ENCODE results near the gene KIRREL3.

Gene KIRREL3

GRCh38 chr11:126511475-126512115, 489.0 kb downstream of the KIRREL3 start:
- no peak overlapping the region for H3K27ac ChIP-seq (replicated peaks; ENCODE audit: low read length)
- H2BK5ac ChIP-seq (ENCODE audit: low read length) = no peak overlapping the region
- H2BK15ac ChIP-seq (ENCODE audit: low read length) = no peak overlapping the region
- H3K18ac ChIP-seq (ENCODE audit: low read length) = peak overlapping the region; percentile 55
- H4K8ac ChIP-seq (ENCODE audit: low read depth, low read length) = no peak overlapping the region
- H3K36me3 ChIP-seq (replicated peaks in 1 of 2; ENCODE audit: control insufficient read depth in 2 of 2, insufficient read depth in 2 of 2, low read length in 2 of 2) = no peaks in the 10 kb centered on the region
- H3K4me3 ChIP-seq (ENCODE audit: low read length in 2 of 2) = no peak overlapping the region
- DNase-seq (ENCODE audit: low spot score) = no peak
- no peak overlapping the region for H2AFZ ChIP-seq (ENCODE audit: low read length)
- peaks cover 0 to 7% (median 0%) of the 10 kb centered on the region in 3 experiments for H3K27me3 ChIP-seq (ENCODE audit: control insufficient read depth in 3 of 3, insufficient read depth in 3 of 3, low read depth in 1 of 3, low read length in 3 of 3)
- H2BK12ac ChIP-seq (ENCODE audit: low read length) = no peak overlapping the region
- H4K91ac ChIP-seq (ENCODE audit: low read depth, low read length, poor library complexity) = no peak overlapping the region
- H3K9me3 ChIP-seq (replicated peaks in 1 of 2; ENCODE audit: control insufficient read depth in 2 of 2, insufficient read depth in 1 of 2, low read depth in 1 of 2, low read length in 2 of 2) = no peaks in the 10 kb centered on the region
- H3K14ac ChIP-seq (ENCODE audit: low read length) = no peak overlapping the region
- H3K4me2 ChIP-seq (ENCODE audit: insufficient read depth, low read length, poor library complexity, severe bottlenecking) = no peak overlapping the region
- H2AK5ac ChIP-seq (ENCODE audit: low read depth, low read length) = no peak overlapping the region
- H2BK120ac ChIP-seq (ENCODE audit: low read depth, low read length) = no peak overlapping the region
- H3K4me1 ChIP-seq (ENCODE audit: control insufficient read depth in 2 of 2, insufficient read depth in 1 of 2, low read depth in 1 of 2, low read length in 2 of 2) = peaks cover 0 to 4% of the 10 kb centered on the region in 2 donors
- no peak overlapping the region for H3K9ac ChIP-seq (ENCODE audit: low read depth, low read length, poor library complexity)
- no CpG with 5 or more reads among the region's 14 CpGs for WGBS, 2 donors (ENCODE audit: extremely low coverage in 2 of 2, insufficient read length in 2 of 2, insufficient replicate concordance in 1 of 2)
- no peak overlapping the region for H3K23ac ChIP-seq (ENCODE audit: low read depth, low read length, poor library complexity)
- H3K4ac ChIP-seq (ENCODE audit: low read length) = no peak overlapping the region
- no peaks in the 10 kb centered on the region for H3K79me1 ChIP-seq (ENCODE audit: low read depth, low read length)

GRCh38 chr11:126510621-126511370, 489.8 kb downstream of the KIRREL3 start:
- Histone ChIP-seq H2AFZ (ENCODE audit: low read length) (no peak overlapping the region), H4K91ac (ENCODE audit: low read depth, low read length, poor library complexity) (no peak overlapping the region), H3K14ac (ENCODE audit: low read length) (no peak overlapping the region), H2BK5ac (ENCODE audit: low read length) (no peak overlapping the region), H4K8ac (ENCODE audit: low read depth, low read length) (no peak overlapping the region), H2BK12ac (ENCODE audit: low read length) (no peak overlapping the region), H3K27me3 (ENCODE audit: control insufficient read depth in 3 of 3, insufficient read depth in 3 of 3, low read depth in 1 of 3, low read length in 3 of 3) (peaks cover 0 to 7% (median 0%) of the 10 kb centered on the region in 3 experiments), H3K18ac (ENCODE audit: low read length) (no peak overlapping the region), H3K27ac (replicated peaks; ENCODE audit: low read length) (no peak overlapping the region), H3K4me3 (ENCODE audit: low read length in 2 of 2) (no peak overlapping the region), H3K4ac (ENCODE audit: low read length) (no peak overlapping the region), H3K23ac (ENCODE audit: low read depth, low read length, poor library complexity) (no peak overlapping the region), H3K4me1 (ENCODE audit: control insufficient read depth in 2 of 2, insufficient read depth in 1 of 2, low read depth in 1 of 2, low read length in 2 of 2) (peaks cover 0 to 4% of the 10 kb centered on the region in 2 donors), H3K4me2 (ENCODE audit: insufficient read depth, low read length, poor library complexity, severe bottlenecking) (no peak overlapping the region), H3K9me3 (replicated peaks in 1 of 2; ENCODE audit: control insufficient read depth in 2 of 2, insufficient read depth in 1 of 2, low read depth in 1 of 2, low read length in 2 of 2) (no peaks in the 10 kb centered on the region), H2BK15ac (ENCODE audit: low read length) (no peak overlapping the region), H2AK5ac (ENCODE audit: low read depth, low read length) (no peak overlapping the region), H3K79me1 (ENCODE audit: low read depth, low read length) (no peaks in the 10 kb centered on the region), H2BK120ac (ENCODE audit: low read depth, low read length) (no peak overlapping the region), H3K9ac (ENCODE audit: low read depth, low read length, poor library complexity) (no peak overlapping the region), H3K36me3 (replicated peaks in 1 of 2; ENCODE audit: control insufficient read depth in 2 of 2, insufficient read depth in 2 of 2, low read length in 2 of 2) (no peaks in the 10 kb centered on the region)
- WGBS, 2 donors (ENCODE audit: extremely low coverage in 2 of 2, insufficient read length in 2 of 2, insufficient replicate concordance in 1 of 2) = no CpG with 5 or more reads among the region's 5 CpGs
- DNase-seq (ENCODE audit: low spot score) = no peak

GRCh38 chr11:126507646-126508045, 492.9 kb downstream of the KIRREL3 start:
- no peak for DNase-seq (ENCODE audit: low spot score)
- Histone ChIP-seq H3K9me3 (replicated peaks in 1 of 2; ENCODE audit: control insufficient read depth in 2 of 2, insufficient read depth in 1 of 2, low read depth in 1 of 2, low read length in 2 of 2) (no peaks in the 10 kb centered on the region), H4K8ac (ENCODE audit: low read depth, low read length) (no peak overlapping the region), H2AK5ac (ENCODE audit: low read depth, low read length) (no peak overlapping the region), H3K14ac (ENCODE audit: low read length) (no peak overlapping the region), H2BK15ac (ENCODE audit: low read length) (no peak overlapping the region), H3K23ac (ENCODE audit: low read depth, low read length, poor library complexity) (no peak overlapping the region), H4K91ac (ENCODE audit: low read depth, low read length, poor library complexity) (no peak overlapping the region), H3K4me1 (ENCODE audit: control insufficient read depth in 2 of 2, insufficient read depth in 1 of 2, low read depth in 1 of 2, low read length in 2 of 2) (peaks cover 0 to 3% of the 10 kb centered on the region in 2 donors), H3K79me1 (ENCODE audit: low read depth, low read length) (no peaks in the 10 kb centered on the region), H2BK12ac (ENCODE audit: low read length) (no peak overlapping the region), H3K4me2 (ENCODE audit: insufficient read depth, low read length, poor library complexity, severe bottlenecking) (no peak overlapping the region), H2BK120ac (ENCODE audit: low read depth, low read length) (no peak overlapping the region), H3K36me3 (replicated peaks in 1 of 2; ENCODE audit: control insufficient read depth in 2 of 2, insufficient read depth in 2 of 2, low read length in 2 of 2) (no peaks in the 10 kb centered on the region), H3K4me3 (ENCODE audit: low read length in 2 of 2) (no peak overlapping the region), H3K27me3 (ENCODE audit: control insufficient read depth in 3 of 3, insufficient read depth in 3 of 3, low read depth in 1 of 3, low read length in 3 of 3) (peaks cover 0 to 2% (median 0%) of the 10 kb centered on the region in 3 experiments), H3K18ac (ENCODE audit: low read length) (no peak overlapping the region), H2AFZ (ENCODE audit: low read length) (no peak overlapping the region), H3K9ac (ENCODE audit: low read depth, low read length, poor library complexity) (no peak overlapping the region), H3K27ac (replicated peaks; ENCODE audit: low read length) (no peak overlapping the region), H2BK5ac (ENCODE audit: low read length) (no peak overlapping the region), H3K4ac (ENCODE audit: low read length) (no peak overlapping the region)
- WGBS, 2 donors (ENCODE audit: extremely low coverage in 2 of 2, insufficient read length in 2 of 2, insufficient replicate concordance in 1 of 2) = no CpG with 5 or more reads among the region's 8 CpGs

- no peak overlapping the region for H3K4me2 ChIP-seq (ENCODE audit: insufficient read depth, low read length, poor library complexity, severe bottlenecking)
- WGBS, 2 donors (ENCODE audit: extremely low coverage in 2 of 2, insufficient read length in 2 of 2, insufficient replicate concordance in 1 of 2) = no CpG with 5 or more reads among the region's 4 CpGs
Measured at GRCh38 chr11:126506789-126507188, 493.8 kb downstream of the KIRREL3 start.

More at GRCh38 chr11:126506789-126507188, 493.8 kb downstream of the KIRREL3 start:
- Histone ChIP-seq H3K4me1 (ENCODE audit: control insufficient read depth in 2 of 2, insufficient read depth in 1 of 2, low read depth in 1 of 2, low read length in 2 of 2) (peaks cover 0 to 4% of the 10 kb centered on the region in 2 donors), H2BK15ac (ENCODE audit: low read length) (no peak overlapping the region), H3K23ac (ENCODE audit: low read depth, low read length, poor library complexity) (no peak overlapping the region), H3K18ac (ENCODE audit: low read length) (no peak overlapping the region), H3K79me1 (ENCODE audit: low read depth, low read length) (no peaks in the 10 kb centered on the region), H3K9me3 (replicated peaks in 1 of 2; ENCODE audit: control insufficient read depth in 2 of 2, insufficient read depth in 1 of 2, low read depth in 1 of 2, low read length in 2 of 2) (no peaks in the 10 kb centered on the region), H3K27me3 (ENCODE audit: control insufficient read depth in 3 of 3, insufficient read depth in 3 of 3, low read depth in 1 of 3, low read length in 3 of 3) (peaks cover 0 to 7% (median 0%) of the 10 kb centered on the region in 3 experiments), H2BK5ac (ENCODE audit: low read length) (no peak overlapping the region), H4K8ac (ENCODE audit: low read depth, low read length) (no peak overlapping the region), H3K4ac (ENCODE audit: low read length) (no peak overlapping the region), H2BK120ac (ENCODE audit: low read depth, low read length) (no peak overlapping the region), H2AK5ac (ENCODE audit: low read depth, low read length) (no peak overlapping the region), H3K4me3 (ENCODE audit: low read length in 2 of 2) (no peak overlapping the region), H3K14ac (ENCODE audit: low read length) (no peak overlapping the region), H2AFZ (ENCODE audit: low read length) (no peak overlapping the region), H4K91ac (ENCODE audit: low read depth, low read length, poor library complexity) (no peak overlapping the region), H3K27ac (replicated peaks; ENCODE audit: low read length) (no peak overlapping the region), H3K9ac (ENCODE audit: low read depth, low read length, poor library complexity) (no peak overlapping the region), H2BK12ac (ENCODE audit: low read length) (no peak overlapping the region), H3K36me3 (replicated peaks in 1 of 2; ENCODE audit: control insufficient read depth in 2 of 2, insufficient read depth in 2 of 2, low read length in 2 of 2) (no peaks in the 10 kb centered on the region)
- no peak for DNase-seq (ENCODE audit: low spot score)

Data from neuronal stem cell (in vitro differentiated cells).